HepG2 (cell line): ENCODE measurements around the gene ENPP1. TPM values are rescaled to one million over a fixed set of nuclear protein-coding genes. Genes with fewer than 3 reads are reported as not detected.

Experiments
- ATM ChIP-seq: fragments of 450-650 bp; IDR thresholded peaks from 2 replicates; pipeline ENCODE4 v1.7.1; 2017; ENCODE audit warnings: mild to moderate bottlenecking, borderline replicate concordance
- ETS1 ChIP-seq: sonication (generic); formaldehyde crosslinking; IDR thresholded peaks from 2 replicates; pipeline ENCODE4 v1.4.0; 2020; ENCODE audit warnings: missing genetic modification reagents
- KLF16 ChIP-seq, 2 experiments: sonication (generic) in 1 of 2; formaldehyde crosslinking in 1 of 2; IDR thresholded peaks; 2 replicates each; pipeline versions ENCODE4 v1.6.1 to v1.8.0; 2016 to 2023; ENCODE audit warnings: missing genetic modification reagents in 2 of 2, missing compliant biosample characterization in 1 of 2
- KLF6 ChIP-seq: IDR thresholded peaks from 2 replicates; pipeline ENCODE4 v1.8.0; 2016; ENCODE audit warnings: missing biosample characterization, missing genetic modification reagents
- MAF1 ChIP-seq: sonication (generic); formaldehyde crosslinking; IDR thresholded peaks from 2 replicates; pipeline ENCODE4 v1.5.0; 2020; ENCODE audit warnings: missing genetic modification reagents, borderline replicate concordance
- NFE2L1 ChIP-seq: sonication (generic); formaldehyde crosslinking; IDR thresholded peaks from 2 replicates; pipeline ENCODE4 v1.4.0; 2020; ENCODE audit warnings: missing genetic modification reagents, mild to moderate bottlenecking, borderline replicate concordance
- PCBP1 ChIP-seq: fragments of 200-400 bp; formaldehyde crosslinking; IDR thresholded peaks from 2 replicates; pipeline ENCODE4 v1.6.1; 2017; ENCODE audit warnings: mild to moderate bottlenecking, low read depth, low read length, borderline replicate concordance
- PRDM10 ChIP-seq: sonication (generic); formaldehyde crosslinking; IDR thresholded peaks from 2 replicates; pipeline ENCODE4 v1.4.0; 2020; ENCODE audit warnings: low read depth, missing genetic modification reagents
- PTBP1 ChIP-seq: fragments of 200-400 bp; formaldehyde crosslinking; IDR thresholded peaks from 2 replicates; pipeline ENCODE4 v1.6.1; 2018; ENCODE audit warnings: low read length, low read depth; ENCODE audit not compliant: poor library complexity, severe bottlenecking
- RBM22 ChIP-seq: fragments of 200-400 bp; formaldehyde crosslinking; optimal IDR thresholded peaks from 2 replicates; pipeline ENCODE3; 2017; ENCODE audit warnings: mild to moderate bottlenecking, low read length, moderate library complexity
- SRF ChIP-seq: IDR thresholded peaks from 2 replicates; pipeline ENCODE4 v1.6.1; 2011; ENCODE audit warnings: mild to moderate bottlenecking, low read depth, low read length, moderate library complexity
- TAF1 ChIP-seq: sonication (generic); formaldehyde crosslinking; IDR thresholded peaks from 2 replicates; pipeline ENCODE4 v1.4.0; 2020; ENCODE audit warnings: missing genetic modification reagents
- TFAP4 ChIP-seq: sonication (generic); IDR thresholded peaks from 2 replicates; pipeline ENCODE4 v1.6.1; 2016; ENCODE audit warnings: low read depth, borderline replicate concordance
- ZHX1 ChIP-seq: sonication (generic); formaldehyde crosslinking; IDR thresholded peaks from 2 replicates; pipeline ENCODE4 v1.8.1; 2022; ENCODE audit warnings: low read depth, mild to moderate bottlenecking, missing genetic modification reagents
- ZNF136 ChIP-seq: sonication (generic); formaldehyde crosslinking; IDR thresholded peaks from 2 replicates; pipeline ENCODE4 v1.8.1; 2022; ENCODE audit warnings: low read depth, mild to moderate bottlenecking, moderate library complexity, missing genetic modification reagents
- ZNF354B ChIP-seq: sonication (generic); formaldehyde crosslinking; IDR thresholded peaks from 2 replicates; pipeline ENCODE4 v1.8.0; 2022; ENCODE audit warnings: mild to moderate bottlenecking, missing genetic modification reagents
- ZNF547 ChIP-seq: sonication (generic); formaldehyde crosslinking; IDR thresholded peaks from 2 replicates; pipeline ENCODE4 v1.5.1; 2020; ENCODE audit warnings: mild to moderate bottlenecking, missing genetic modification reagents
- ZNF598 ChIP-seq: sonication (generic); formaldehyde crosslinking; IDR thresholded peaks from 2 replicates; pipeline ENCODE4 v1.5.1; 2020; ENCODE audit warnings: mild to moderate bottlenecking, missing genetic modification reagents, borderline replicate concordance
- ZNF614 ChIP-seq: IDR thresholded peaks from 2 replicates; pipeline ENCODE4 v1.6.1; 2018; ENCODE audit warnings: missing biosample characterization, missing genetic modification reagents, inconsistent platforms, borderline replicate concordance
- ZNF616 ChIP-seq: sonication (generic); formaldehyde crosslinking; IDR thresholded peaks from 2 replicates; pipeline ENCODE4 v1.5.0; 2020; ENCODE audit warnings: low read depth, mild to moderate bottlenecking, missing genetic modification reagents
- ZNF788 ChIP-seq: sonication (generic); formaldehyde crosslinking; IDR thresholded peaks from 2 replicates; pipeline ENCODE4 v1.5.0; 2020; ENCODE audit warnings: mild to moderate bottlenecking, missing genetic modification reagents, borderline replicate concordance
- polyA plus RNA-seq, 8 experiments: library from polyadenylated mRNA; depleted of rRNA in 3 of 8; stranded (reverse) in 7 of 8; unstranded in 1 of 8; fragments of >200 nt; fragmentation: Illumina TruSeq in 4 of 8; extraction: Trizol in 4 of 8; gene quantifications; 2 replicates each; pipeline versions ENCODE4 v1.2.1 to v1.2.3, GENCODE V29; 2011 to 2016; ENCODE audit warnings: low read depth in 4 of 8, missing spikeins in 1 of 8, mixed read lengths in 1 of 8; ENCODE audit not compliant: insufficient read depth in 1 of 8
- total RNA-seq, 5 experiments: library from RNA; depleted of rRNA; stranded (reverse); fragments of >200 nt; fragmentation: Illumina TruSeq; extraction: Trizol; gene quantifications; 2 replicates each; pipeline ENCODE4 v1.2.3, GENCODE V29; 2016; ENCODE audit warnings: low read depth in 1 of 5

ENPP1 gene
- total and polyA plus RNA-seq, 2 of the 13 experiments (the other 11 are each of a cell fraction or from before 2014, with no cell fraction given): 56.5 to 160 TPM

- no peak for TF ChIP-seq ZHX1 (CRISPR knock-in tag)
- TF ChIP-seq PCBP1: no peak
- TF ChIP-seq ZNF547 (CRISPR knock-in tag): 0 out of 2 replicates have a peak, but pooled peaks have one; percentile 47
- no peak for TF ChIP-seq ETS1 (CRISPR knock-in tag)
- no peak for TF ChIP-seq PRDM10 (CRISPR knock-in tag)
- TF ChIP-seq ZNF788 (CRISPR knock-in tag): no peak; the same call in 1 of the 2 replicates
- TF ChIP-seq TFAP4: no peak
- no peak for TF ChIP-seq RBM22
- no peak for TF ChIP-seq KLF16 (CRISPR knock-in tag; IDR thresholded peaks at IDR 0.05)
- no peak for TF ChIP-seq NFE2L1 (CRISPR knock-in tag)
- TF ChIP-seq ZNF616 (CRISPR knock-in tag): no peak
- TF ChIP-seq ZNF354B (CRISPR knock-in tag): no peak
- TF ChIP-seq MAF1 (CRISPR knock-in tag): no peak
- TF ChIP-seq PTBP1: no peak
- 0 out of 2 replicates have a peak, but pooled peaks have one; percentile 58 for TF ChIP-seq ZNF598 (CRISPR knock-in tag)
- no peak for TF ChIP-seq TAF1
- no peak for TF ChIP-seq SRF
- TF ChIP-seq ZNF136: 0 out of 2 replicates have a peak, but pooled peaks have one; percentile 60
- no peak for TF ChIP-seq ATM
- 0 out of 2 replicates have a peak, but pooled peaks have one; percentile 41 for TF ChIP-seq KLF6 (CRISPR knock-in tag)
- no peak; the same call in 1 of the 2 replicates for TF ChIP-seq ZNF614 (CRISPR knock-in tag)
Measured at GRCh38 chr6:131914967-131915751, 107.3 kb downstream of the ENPP1 start (continued).
